Upper lobe of left lung (tissue), 6 donors: ENCODE data around the gene DAPK1. TPM values are rescaled to one million over a fixed set of nuclear protein-coding genes. Genes with fewer than 3 reads are reported as not detected.

Source experiments
- ATAC-seq, 2 donors: fragments of 200-7000 bp; cut with Tn5 transposase; one replicate each; pipeline ENCODE4 v1.9.1; 2022; ENCODE audit warnings: mild to moderate bottlenecking in 2 of 2, moderate library complexity in 2 of 2; ENCODE audit not compliant: low FRiP score in 2 of 2
- DNase-seq, 2 donors: peaks; one replicate each; pipeline ENCODE4 v3.0.0-alpha.2; 2019 to 2020
- H3K27ac ChIP-seq, 4 donors: fragments of 200-600 bp; sonication (generic); one replicate each; pipeline ENCODE4 v1.5.1; 2016 to 2019
- H3K27me3 ChIP-seq, 4 donors: fragments of 200-600 bp; sonication (generic); one replicate each; pipeline ENCODE4 v1.5.1; 2017 to 2019
- H3K36me3 ChIP-seq, 4 donors: fragments of 200-600 bp; sonication (generic); one replicate each; pipeline ENCODE4 v1.5.1; 2016 to 2019
- H3K4me1 ChIP-seq, 4 donors: fragments of 200-600 bp; sonication (generic); one replicate each; pipeline ENCODE4 v1.5.1; 2018 to 2019
- H3K4me3 ChIP-seq, 4 donors: fragments of 200-600 bp; sonication (generic); one replicate each; pipeline ENCODE4 v1.5.1; 2017 to 2019; ENCODE audit warnings: mild to moderate bottlenecking in 2 of 4, moderate library complexity in 1 of 4
- H3K9me3 ChIP-seq, 4 donors: fragments of 200-600 bp; sonication (generic); one replicate each; pipeline ENCODE4 v1.5.1; 2018 to 2019
- EP300 ChIP-seq, 4 donors: sonication (generic); formaldehyde crosslinking; IDR thresholded peaks; one replicate each; pipeline ENCODE4 v1.5.1; 2017; ENCODE audit warnings: antibody characterized with exemption in 4 of 4, control low read depth in 2 of 4
- POLR2A ChIP-seq, 4 donors: fragments of 450-650 bp; IDR thresholded peaks; one replicate each; pipeline ENCODE4 v1.5.1; 2016 to 2017; ENCODE audit warnings: antibody characterized with exemption in 4 of 4, mild to moderate bottlenecking in 2 of 4
- POLR2AphosphoS5 ChIP-seq, 2 donors: sonication (generic); formaldehyde crosslinking; IDR thresholded peaks; one replicate each; pipeline ENCODE4 v1.5.1; 2017; ENCODE audit warnings: antibody characterized with exemption in 2 of 2
- WGBS, 2 donors: methylation state at CpG; one replicate each; pipeline ENCODE4 v1.1.5; 2017 to 2018; 5-methylcytosine and 5-hydroxymethylcytosine counted together
- total RNA-seq, 6 donors: library from RNA; depleted of rRNA in 4 of 6; stranded (reverse); fragments of >200 nt in 4 of 6; gene quantifications; one replicate each; pipeline versions ENCODE4 v1.1.0 to v1.2.1, GENCODE V29; 2016 to 2021
- TF ChIP-seq, protein P1 (sequence below), 6 experiments: fragments of 450-650 bp in 4 of 6; fragments of 200-600 bp in 2 of 6; sonication (generic) in 2 of 6; IDR thresholded peaks; one replicate each; pipeline ENCODE4 v1.5.1; 2016 to 2019; ENCODE audit warnings: antibody characterized with exemption in 6 of 6
- donor health status: DM: no; HTN: no; CAD: no; lungs with moderate emphysema.
- donor health status: DM: no; HTN: yes; CAD: no; lungs with severe emphysema.

Gene DAPK1
- total RNA-seq, 6 donors from 2014 or later: 125 to 334 (median 213) TPM

- Histone ChIP-seq H3K4me3 (no peak overlapping the region), H3K4me1 (peaks cover 28 to 45% (median 40%) of the 10 kb centered on the region in 4 donors), H3K27ac (peak overlapping the region in 2 of 4 donors; percentile 41 to 71), H3K36me3 (no peaks in the 10 kb centered on the region), H3K27me3 (no peaks in the 10 kb centered on the region), H3K9me3 (no peaks in the 10 kb centered on the region)
- ATAC-seq (no peak), DNase-seq (no peak)
- TF ChIP-seq EP300 (IDR thresholded peaks at IDR 0.05) (no peak), POLR2A (IDR thresholded peaks at IDR 0.05) (no peak), POLR2AphosphoS5 (IDR thresholded peaks at IDR 0.05) (no peak)
- TF ChIP-seq, protein P1, sequence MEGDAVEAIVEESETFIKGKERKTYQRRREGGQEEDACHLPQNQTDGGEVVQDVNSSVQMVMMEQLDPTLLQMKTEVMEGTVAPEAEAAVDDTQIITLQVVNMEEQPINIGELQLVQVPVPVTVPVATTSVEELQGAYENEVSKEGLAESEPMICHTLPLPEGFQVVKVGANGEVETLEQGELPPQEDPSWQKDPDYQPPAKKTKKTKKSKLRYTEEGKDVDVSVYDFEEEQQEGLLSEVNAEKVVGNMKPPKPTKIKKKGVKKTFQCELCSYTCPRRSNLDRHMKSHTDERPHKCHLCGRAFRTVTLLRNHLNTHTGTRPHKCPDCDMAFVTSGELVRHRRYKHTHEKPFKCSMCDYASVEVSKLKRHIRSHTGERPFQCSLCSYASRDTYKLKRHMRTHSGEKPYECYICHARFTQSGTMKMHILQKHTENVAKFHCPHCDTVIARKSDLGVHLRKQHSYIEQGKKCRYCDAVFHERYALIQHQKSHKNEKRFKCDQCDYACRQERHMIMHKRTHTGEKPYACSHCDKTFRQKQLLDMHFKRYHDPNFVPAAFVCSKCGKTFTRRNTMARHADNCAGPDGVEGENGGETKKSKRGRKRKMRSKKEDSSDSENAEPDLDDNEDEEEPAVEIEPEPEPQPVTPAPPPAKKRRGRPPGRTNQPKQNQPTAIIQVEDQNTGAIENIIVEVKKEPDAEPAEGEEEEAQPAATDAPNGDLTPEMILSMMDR (IDR thresholded peaks at IDR 0.05): no peak
- WGBS, 2 donors: 63 to 66% methylated on average over 3 of the region's 3 CpGs
Observed at GRCh38 chr9:87519461-87519860, 21.8 kb downstream of the DAPK1 start.

DNA sequence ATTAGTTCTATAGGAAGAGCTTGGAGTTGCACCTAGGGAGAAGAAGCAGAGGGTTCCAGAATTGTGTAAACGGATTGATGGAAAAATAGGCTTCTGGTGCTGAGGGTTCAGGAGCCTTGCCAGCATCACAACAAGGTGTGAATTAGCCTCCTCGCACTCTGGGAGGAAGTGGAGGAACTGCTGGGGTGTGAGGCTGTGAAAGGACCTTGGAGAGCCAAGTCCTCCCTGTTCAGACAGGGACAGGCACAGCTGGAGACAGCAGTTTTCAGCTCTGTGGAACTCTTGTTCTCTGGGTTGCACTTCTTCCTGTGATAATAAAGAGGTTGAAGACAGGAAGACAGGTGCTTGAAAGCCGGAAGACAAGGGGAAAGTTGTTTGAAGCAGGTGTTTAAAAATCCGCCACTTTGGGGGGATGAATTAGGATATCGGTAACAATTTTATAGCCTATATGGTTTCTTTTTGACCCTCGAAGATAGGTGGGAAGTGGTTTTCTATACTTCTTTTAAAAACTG is 22.6 kb downstream of the DAPK1 start:
- 63 to 73% methylated on average over 6 of the region's 6 CpGs for WGBS, 2 donors
- no peak for TF ChIP-seq POLR2A (IDR thresholded peaks at IDR 0.05)
- TF ChIP-seq, protein P1 (IDR thresholded peaks at IDR 0.05): no peak
- no peak for TF ChIP-seq EP300 (IDR thresholded peaks at IDR 0.05)
- no peak for TF ChIP-seq POLR2AphosphoS5 (IDR thresholded peaks at IDR 0.05)
- Histone ChIP-seq H3K27me3 (no peaks in the 10 kb centered on the region), H3K36me3 (no peaks in the 10 kb centered on the region), H3K4me3 (no peak overlapping the region), H3K4me1 (peaks cover 25 to 43% (median 37%) of the 10 kb centered on the region in 4 donors), H3K9me3 (no peaks in the 10 kb centered on the region), H3K27ac (no peak overlapping the region)
- DNase-seq (no peak), ATAC-seq (no peak)

GRCh38 chr9:87521834-87522233 is 24.2 kb downstream of the DAPK1 start:
- no peak for ATAC-seq
- WGBS, 2 donors: 79 to 88% methylated on average over 7 of the region's 7 CpGs
- H3K4me3 ChIP-seq: no peak overlapping the region
- H3K9me3 ChIP-seq: no peaks in the 10 kb centered on the region
- H3K27ac ChIP-seq: no peak overlapping the region
- TF ChIP-seq POLR2AphosphoS5 (IDR thresholded peaks at IDR 0.05) (no peak), POLR2A (IDR thresholded peaks at IDR 0.05) (no peak), EP300 (IDR thresholded peaks at IDR 0.05) (no peak)
- TF ChIP-seq, protein P1 (IDR thresholded peaks at IDR 0.05): no peak
- peaks cover 19 to 27% (median 23%) of the 10 kb centered on the region in 4 donors for H3K4me1 ChIP-seq
- H3K27me3 ChIP-seq: no peaks in the 10 kb centered on the region
- no peak for DNase-seq
- H3K36me3 ChIP-seq: no peaks in the 10 kb centered on the region

DNA sequence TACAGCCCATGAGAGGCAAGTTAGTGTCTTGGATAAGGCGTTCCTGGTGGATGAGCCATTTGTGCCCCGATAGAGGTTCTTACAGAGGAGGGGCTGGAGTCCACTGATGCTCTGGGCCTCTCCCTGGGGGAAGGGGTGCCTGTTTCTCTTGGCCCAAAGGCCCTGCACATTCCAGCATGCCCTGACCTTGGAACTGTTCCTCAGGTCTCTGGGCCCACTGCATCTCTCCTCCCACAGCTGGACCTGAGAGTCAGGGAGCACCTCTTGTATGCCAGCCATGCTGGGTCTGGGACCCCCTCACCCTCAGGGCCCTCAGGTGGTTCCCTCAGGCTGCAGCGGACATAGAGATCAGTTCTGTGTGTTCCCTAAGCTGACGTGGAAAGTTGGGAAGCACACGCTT is 26.4 kb downstream of the DAPK1 start:
- WGBS, 2 donors: 93 to 98% methylated on average over 5 of the region's 5 CpGs

More for the DNA sequence above, 26.4 kb downstream of the DAPK1 start:
- no peak for DNase-seq
- Histone ChIP-seq H3K9me3 (no peaks in the 10 kb centered on the region), H3K4me3 (no peak overlapping the region), H3K27ac (no peak overlapping the region), H3K27me3 (no peaks in the 10 kb centered on the region), H3K4me1 (peaks cover 5 to 16% (median 9%) of the 10 kb centered on the region in 4 donors), H3K36me3 (no peaks in the 10 kb centered on the region)
- ATAC-seq: no peak
- TF ChIP-seq EP300 (IDR thresholded peaks at IDR 0.05): no peak
- no peak for TF ChIP-seq POLR2AphosphoS5 (IDR thresholded peaks at IDR 0.05)
- TF ChIP-seq, protein P1 (IDR thresholded peaks at IDR 0.05): no peak
- no peak for TF ChIP-seq POLR2A (IDR thresholded peaks at IDR 0.05)
